K562 (cell line): ENCODE measurements around the gene NECAB2. TPM values are rescaled to one million over a fixed set of nuclear protein-coding genes. Genes with fewer than 3 reads are reported as not detected.

Source experiments
- ATAC-seq: fragments of 200-7000 bp; cut with Tn5 transposase; 3 replicates; pipeline ENCODE4 v1.9.1; 2020; ENCODE audit warnings: moderate library complexity
- BruUV-seq: library from RNA; stranded (reverse); fragments of 400-500 nt; replicated peaks from 2 replicates; lab custom pipeline; 2021; lab: Mats Ljungman, UMichigan
- CTCF ChIA-PET: fragments of 300-600 bp; formaldehyde crosslinking; extraction: SDS; loops from one replicate; lab custom pipeline; 2021; ENCODE audit warnings: low intra/inter-chr PET ratio; lab: Yijun Ruan, JAX
- POLR2A ChIA-PET: fragments of 300-600, 350-650 bp; sonication (Branson Sonifier 250); formaldehyde crosslinking; extraction: SDS; loops from one replicate; lab custom pipeline; 2021; ENCODE audit warnings: antibody characterized with exemption, inconsistent platforms; lab: Yijun Ruan, JAX
- DNase-seq, 4 experiments: peaks; one replicate each; pipeline versions ENCODE4 v3.0.0 to v3.0.0-alpha.2; 2011 to 2018; ENCODE audit warnings: low spot score in 3 of 4, mixed read lengths in 3 of 4; ENCODE audit errors: extremely low read depth in 1 of 4
- FAIRE-seq: peaks from 2 replicates; lab custom pipeline; 2011; peaks lifted over from hg19 to GRCh38; lab: Jason Lieb, UNC
- H2AFZ ChIP-seq: 2 replicates; pipeline ENCODE4 v1.6.0; 2011; ENCODE audit warnings: low read depth, low read length, control low read depth, inconsistent platforms
- H3K27ac ChIP-seq: fragments of 200-600 bp; 3 replicates; pipeline ENCODE4 v1.8.0; 2011; ENCODE audit warnings: low read depth, mild to moderate bottlenecking, control low read depth, inconsistent platforms, low read length, moderate library complexity, mixed read lengths; ENCODE audit errors: extremely low read depth
- H3K27me3 ChIP-seq, 2 experiments: fragments of 300-600 bp in 1 of 2; 2 replicates in 1 of 2; 3 replicates in 1 of 2; pipeline versions ENCODE4 v1.6.0 to v1.8.0; 2011; ENCODE audit warnings: inconsistent platforms in 2 of 2, low read length in 2 of 2, mild to moderate bottlenecking in 1 of 2, mixed read lengths in 1 of 2, moderate library complexity in 1 of 2; ENCODE audit not compliant: control insufficient read depth in 2 of 2, insufficient read depth in 2 of 2
- H3K36me3 ChIP-seq: fragments of 300-600 bp; 3 replicates; pipeline ENCODE4 v1.8.0; 2011; ENCODE audit warnings: mild to moderate bottlenecking, low read length, inconsistent platforms; ENCODE audit not compliant: control insufficient read depth, insufficient read depth
- H3K4me1 ChIP-seq, 2 experiments: fragments of 200-600 bp in 1 of 2; replicated peaks in 1 of 2; 2 replicates in 1 of 2; 3 replicates in 1 of 2; pipeline versions ENCODE4 v1.5.1 to v1.8.0; 2011; ENCODE audit warnings: inconsistent platforms in 2 of 2, low read length in 2 of 2, mild to moderate bottlenecking in 1 of 2, mixed read lengths in 1 of 2, moderate library complexity in 1 of 2; ENCODE audit not compliant: control insufficient read depth in 2 of 2, insufficient read depth in 2 of 2
- H3K4me2 ChIP-seq: 2 replicates; pipeline ENCODE4 v1.6.1; 2011; ENCODE audit warnings: low read length, control low read depth, inconsistent platforms, mixed read lengths; ENCODE audit not compliant: insufficient read depth
- H3K4me3 ChIP-seq: fragments of 200-600 bp; sonication (generic), shearing (Covaris generic); 2 replicates; pipeline ENCODE4 v1.5.1; 2016; ENCODE audit warnings: control low read depth, inconsistent platforms
- H3K79me2 ChIP-seq: fragments of 200-600 bp; 3 replicates; pipeline ENCODE4 v1.8.0; 2011; ENCODE audit warnings: low read length, inconsistent platforms; ENCODE audit not compliant: control insufficient read depth, insufficient read depth
- H3K9ac ChIP-seq, 2 experiments: 2 replicates each; pipeline versions ENCODE4 v1.6.0 to v1.6.1; 2011; ENCODE audit warnings: low read depth in 2 of 2, low read length in 2 of 2, control low read depth in 1 of 2, inconsistent platforms in 1 of 2, mild to moderate bottlenecking in 1 of 2, mixed read lengths in 1 of 2; ENCODE audit not compliant: insufficient read depth in 1 of 2
- H3K9me1 ChIP-seq: one replicate; pipeline ENCODE4 v1.6.0; 2011; ENCODE audit warnings: inconsistent platforms, mild to moderate bottlenecking, low read length, moderate library complexity; ENCODE audit not compliant: control insufficient read depth, insufficient read depth
- H3K9me3 ChIP-seq: replicated peaks from 2 replicates; pipeline ENCODE4 v1.5.1; 2011; ENCODE audit warnings: low read depth, low read length, inconsistent platforms; ENCODE audit not compliant: control insufficient read depth, insufficient read depth
- H4K20me1 ChIP-seq: replicated peaks from 2 replicates; pipeline ENCODE4 v1.6.1; 2011; ENCODE audit warnings: low read length, inconsistent platforms, mixed read lengths; ENCODE audit not compliant: control insufficient read depth, insufficient read depth
- ATF3 ChIP-seq, 2 experiments: fragments of 450-650 bp in 1 of 2; sonication (generic) in 1 of 2; formaldehyde crosslinking in 1 of 2; IDR thresholded peaks in 1 of 2; conservative IDR thresholded peaks in 1 of 2; 2 replicates each; pipeline versions ENCODE4 v1.6.1 to v1.8.1; 2016 to 2023; ENCODE audit warnings: mild to moderate bottlenecking in 2 of 2, moderate library complexity in 2 of 2, inconsistent platforms in 1 of 2, missing genetic modification reagents in 1 of 2
- BACH1 ChIP-seq: fragments of 200-800 bp; sonication (Bioruptor generic); IDR thresholded peaks from 2 replicates; pipeline ENCODE4 v1.6.1; 2016; ENCODE audit warnings: missing genetic modification characterization, missing compliant biosample characterization
- BCOR ChIP-seq: fragments of 450-650 bp; IDR thresholded peaks from 2 replicates; pipeline ENCODE4 v1.6.1; 2016
- CC2D1A ChIP-seq: fragments of 450-650 bp; IDR thresholded peaks from 2 replicates; pipeline ENCODE4 v1.6.1; 2017; ENCODE audit warnings: mild to moderate bottlenecking
- CEBPB ChIP-seq: fragments of 450-650 bp; IDR thresholded peaks from 2 replicates; pipeline ENCODE4 v1.6.1; 2016; ENCODE audit warnings: missing genetic modification characterization, missing compliant biosample characterization
- CEBPG ChIP-seq, 3 experiments: fragments of 200-800 bp in 1 of 3; sonication (Bioruptor generic) in 1 of 3; sonication (generic) in 1 of 3; formaldehyde crosslinking in 1 of 3; IDR thresholded peaks in 2 of 3; conservative IDR thresholded peaks in 1 of 3; 2 replicates each; pipeline versions ENCODE4 v1.6.1 to v1.8.0; 2016 to 2022; ENCODE audit warnings: missing compliant biosample characterization in 2 of 3, missing genetic modification characterization in 2 of 3, mild to moderate bottlenecking in 1 of 3, missing genetic modification reagents in 1 of 3
- KDM4B ChIP-seq, 2 experiments: fragments of 450-650 bp in 1 of 2; sonication (generic) in 1 of 2; IDR thresholded peaks; 2 replicates each; pipeline ENCODE4 v1.6.1; 2016 to 2017; ENCODE audit warnings: borderline replicate concordance in 2 of 2, antibody characterized with exemption in 1 of 2, low read depth in 1 of 2, mild to moderate bottlenecking in 1 of 2
- KLF13 ChIP-seq: fragments of 450-650 bp; IDR thresholded peaks from 2 replicates; pipeline ENCODE4 v1.6.1; 2016; ENCODE audit warnings: missing genetic modification characterization, low read depth, mild to moderate bottlenecking, missing compliant biosample characterization, moderate library complexity, borderline replicate concordance
- MYC ChIP-seq, 2 experiments: fragments of 250-450 bp in 1 of 2; sonication (Bioruptor Pico) in 1 of 2; IDR thresholded peaks; 2 replicates each; pipeline versions ENCODE4 v1.5.1 to v1.6.1; 2012 to 2021; ENCODE audit warnings: low read depth in 2 of 2, borderline replicate concordance in 1 of 2, improper control_type of control experiment in 1 of 2, low read length in 1 of 2, mild to moderate bottlenecking in 1 of 2, moderate library complexity in 1 of 2
- NFXL1 ChIP-seq: fragments of 450-650 bp; formaldehyde crosslinking; IDR thresholded peaks from 2 replicates; pipeline ENCODE4 v1.4.0; 2021; ENCODE audit warnings: mild to moderate bottlenecking
- PRPF4 ChIP-seq: fragments of 200-400 bp; formaldehyde crosslinking; IDR thresholded peaks from one replicate; pipeline ENCODE4 v1.6.1; 2017; ENCODE audit warnings: low read length, low read depth, mild to moderate bottlenecking; ENCODE audit not compliant: insufficient read depth, poor library complexity, severe bottlenecking
- RAD51 ChIP-seq: fragments of 450-650 bp; IDR thresholded peaks from 2 replicates; pipeline ENCODE4 v1.7.1; 2016; ENCODE audit warnings: low read depth, mild to moderate bottlenecking, borderline replicate concordance
- RBM25 ChIP-seq: fragments of 200-400 bp; formaldehyde crosslinking; IDR thresholded peaks from 2 replicates; pipeline ENCODE4 v1.6.1; 2018; ENCODE audit warnings: low read length, low read depth, moderate library complexity; ENCODE audit not compliant: severe bottlenecking
- U2AF2 ChIP-seq: fragments of 200-400 bp; formaldehyde crosslinking; optimal IDR thresholded peaks from 2 replicates; pipeline ENCODE3; 2017; ENCODE audit warnings: low read depth, mild to moderate bottlenecking, low read length
- USF1 ChIP-seq: sonication (generic); formaldehyde crosslinking; IDR thresholded peaks from 2 replicates; pipeline ENCODE4 v1.9.0; 2022; ENCODE audit warnings: mild to moderate bottlenecking, missing genetic modification reagents
- ZBTB33 ChIP-seq: sonication (generic); formaldehyde crosslinking; IDR thresholded peaks from 2 replicates; pipeline ENCODE4 v1.8.1; 2023; ENCODE audit warnings: mild to moderate bottlenecking, missing genetic modification reagents
- ZFP36 ChIP-seq: fragments of 150-350 bp; IDR thresholded peaks from 2 replicates; pipeline ENCODE4 v1.6.1; 2018; ENCODE audit warnings: low read length, low read depth; ENCODE audit not compliant: partially characterized antibody
- WGBS: fragments of 100-300 bp; shearing (Covaris generic); methylation state at CpG from one replicate; pipeline ENCODE4 v1.1.6; 2016; ENCODE audit warnings: low coverage, mixed read lengths; ENCODE audit not compliant: insufficient coverage; ENCODE audit errors: missing lambda C conversion rate; 5-methylcytosine and 5-hydroxymethylcytosine counted together
- in situ Hi-C: fragments of 300-500 bp; cut with MboI; formaldehyde crosslinking; loops from 4 replicates; pipeline ENCODE4 v1.15.0; 2018; ENCODE audit warnings: inconsistent platforms, mixed read lengths
- intact Hi-C: fragments of 100-400 bp; cut with micrococcal nuclease; formaldehyde crosslinking; loops from 2 replicates; pipeline ENCODE4 v1.14.2; 2022
- polyA plus RNA-seq, 8 experiments: library from polyadenylated mRNA; depleted of rRNA in 4 of 8; stranded (reverse) in 5 of 8; unstranded in 3 of 8; fragments of >200 nt; fragmentation: Nextera tagmentation in 2 of 8; fragmentation: Illumina TruSeq in 1 of 8; extraction: Ambion mirVana in 2 of 8; extraction: Trizol in 1 of 8; gene quantifications; 2 replicates each; pipeline versions ENCODE4 v1.2.1 to v1.2.3, GENCODE V29; 2011 to 2014; ENCODE audit warnings: inconsistent platforms in 1 of 8, missing spikeins in 1 of 8
- total RNA-seq, 7 experiments: library from RNA; depleted of rRNA in 6 of 7; stranded (reverse); fragments of >200 nt in 6 of 7; fragmentation: Illumina TruSeq in 2 of 7; extraction: Trizol in 2 of 7; gene quantifications; 2 replicates each; pipeline versions ENCODE4 v1.2.1 to v1.2.3, GENCODE V29; 2011 to 2021; ENCODE audit warnings: low replicate concordance in 1 of 7

Gene NECAB2
- total and polyA plus RNA-seq, 9 of the 15 experiments (the other 6 are each of a cell fraction or from before 2014, with no cell fraction given), result 0.03 to 0.28 TPM; not detected in 7

GRCh38 chr16:84009282-84009681 lies 41.2 kb downstream of the NECAB2 start:
- Histone ChIP-seq H3K9ac (no peak overlapping the region), H3K27ac (no peak overlapping the region), H3K9me3 (no peaks in the 10 kb centered on the region), H3K4me1 (peaks cover 4 to 10% of the 10 kb centered on the region in 2 experiments; a peak in 4 of 5 replicates), H3K36me3 (no peaks in the 10 kb centered on the region), H2AFZ (no peak overlapping the region), H3K9me1 (no peaks in the 10 kb centered on the region), H3K79me2 (no peaks in the 10 kb centered on the region), H4K20me1 (no peaks in the 10 kb centered on the region; the same call in 1 of the 2 replicates), H3K4me3 (no peak overlapping the region), H3K27me3 (peaks cover 16 to 30% of the 10 kb centered on the region in 2 experiments), H3K4me2 (no peak overlapping the region)
- ATAC-seq (no peak), FAIRE-seq (no peak), DNase-seq (no peak)
- intact Hi-C loops (no loop called here), in situ Hi-C loops (no loop called here)
- ChIA-PET CTCF (no interaction called here), POLR2A (interaction anchor here (1.1 to 2.9 kb wide), 2 partner anchors 9 to 13 kb away, joined by 4 to 11 read pairs; no protein-coding TSS in a partner anchor)
- no TSS peak for BruUV-seq
- 33% methylated on average over 6 of the region's 6 CpGs for WGBS
- TF ChIP-seq U2AF2, result no peak
- no peak for TF ChIP-seq ZBTB33 (CRISPR knock-in tag)
- peak; percentile 36; the same call in 1 of the 2 replicates for TF ChIP-seq RAD51
- no peak for TF ChIP-seq CC2D1A
- 0 out of 2 replicates have a peak, but pooled peaks have one; percentile 15 for TF ChIP-seq CEBPB (tag)
- TF ChIP-seq BACH1 (tag), result no peak
- TF ChIP-seq ZFP36, result no peak
- peak; percentile 26; the same call in 1 of the 2 replicates for TF ChIP-seq MYC (IDR thresholded peaks at IDR 0.05; ENCODE audit: low read depth, low read length)
- no peak for TF ChIP-seq MYC (CRISPR knock-in tag; IDR thresholded peaks at IDR 0.05; ENCODE audit: borderline replicate concordance, low read depth)
- no peak for TF ChIP-seq NFXL1 (CRISPR knock-in tag)
- TF ChIP-seq PRPF4, result no peak
- TF ChIP-seq USF1 (CRISPR knock-in tag), result peak; percentile 60; the same call in 1 of the 2 replicates
- peak; percentile 59; the same call in 1 of the 2 replicates for TF ChIP-seq BCOR
- TF ChIP-seq RBM25, result peak; percentile 71
- no peak for TF ChIP-seq KLF13 (tag)
- TF ChIP-seq ATF3 (IDR thresholded peaks at IDR 0.05), result peak; percentile 35
- no peak for TF ChIP-seq ATF3 (CRISPR knock-in tag; conservative IDR thresholded peaks at IDR 0.05)
- no peak for TF ChIP-seq KDM4B (IDR thresholded peaks at IDR 0.05; ENCODE audit: borderline replicate concordance in 2 of 2, low read depth in 1 of 2)
- peak; percentile 60 for TF ChIP-seq CEBPG (CRISPR knock-in tag; IDR thresholded peaks at IDR 0.05)
- TF ChIP-seq CEBPG (tag; conservative IDR thresholded peaks at IDR 0.05 in 1 of 2, IDR thresholded peaks at IDR 0.05 in 1 of 2), result 0 out of 4 replicates have a peak, but pooled peaks of 1 of the 2 experiments have one; percentile 24
